ENCODE results near the gene ALG12. TPM values are rescaled to one million over a fixed set of nuclear protein-coding genes. Genes with fewer than 3 reads are reported as not detected.

Gene ALG12
- total RNA-seq, 1 donor from 2014 or later = 30.0 TPM

GRCh38 chr22:49926916-49927315 is 8.7 kb upstream of the ALG12 start:
- no peak for DNase-seq (ENCODE audit: extremely low spot score, unreplicated experiment)
- Mint-ChIP-seq H3K4me3 (no peak overlapping the region), H3K4me1 (ENCODE audit: unreplicated experiment) (peaks cover 13% of the 10 kb centered on the region), H3K27me3 (peaks cover 5% of the 10 kb centered on the region), H3K9me3 (no peaks in the 10 kb centered on the region), H3K36me3 (no peaks in the 10 kb centered on the region), H3K27ac (no peak overlapping the region)
- TF ChIP-seq CTCF (conservative IDR thresholded peaks at IDR 0.05) = no peak

DNA sequence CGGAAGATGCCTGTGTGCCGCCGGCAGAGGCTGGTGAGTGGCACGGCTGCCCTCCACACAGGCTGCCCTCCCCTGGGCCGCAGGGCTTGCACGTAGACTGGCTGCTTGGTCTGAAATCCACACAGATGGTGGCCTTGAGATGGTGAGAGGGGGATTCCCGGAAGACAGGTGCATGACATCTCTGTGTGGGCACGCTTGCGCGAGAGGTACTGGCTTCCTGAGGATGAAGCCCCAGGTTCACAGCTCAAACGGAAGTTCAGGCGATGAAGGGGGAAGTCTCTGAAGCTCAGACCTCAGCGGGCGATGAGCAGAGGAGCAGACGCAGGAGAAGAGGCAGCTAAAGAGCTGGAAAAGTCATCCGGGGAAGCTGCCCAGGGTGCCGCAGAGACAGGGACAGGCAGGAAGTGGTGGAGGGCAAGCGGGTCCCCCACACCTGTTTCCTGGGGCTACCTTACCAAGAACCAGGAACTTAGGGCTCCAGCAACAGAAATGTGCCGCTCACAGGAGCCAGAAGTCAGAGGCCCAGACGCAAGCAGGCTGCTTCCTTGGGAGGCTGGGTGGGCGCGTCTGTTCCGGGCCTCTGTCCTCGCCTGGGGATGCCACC is 7.4 kb upstream of the ALG12 start:
- Mint-ChIP-seq H3K27me3 (no peaks in the 10 kb centered on the region), H3K27ac (no peak overlapping the region), H3K4me3 (no peak overlapping the region), H3K9me3 (no peaks in the 10 kb centered on the region), H3K4me1 (ENCODE audit: unreplicated experiment) (peaks cover 8% of the 10 kb centered on the region), H3K36me3 (no peaks in the 10 kb centered on the region)
- no peak for TF ChIP-seq CTCF (conservative IDR thresholded peaks at IDR 0.05)
- DNase-seq (ENCODE audit: extremely low spot score, unreplicated experiment) = no peak

- Mint-ChIP-seq H3K4me3 (no peak overlapping the region), H3K9me3 (no peaks in the 10 kb centered on the region), H3K27me3 (no peaks in the 10 kb centered on the region), H3K27ac (no peak overlapping the region), H3K36me3 (no peaks in the 10 kb centered on the region), H3K4me1 (ENCODE audit: unreplicated experiment) (peaks cover 12% of the 10 kb centered on the region)
- no peak for TF ChIP-seq CTCF (conservative IDR thresholded peaks at IDR 0.05)
- DNase-seq (ENCODE audit: extremely low spot score, unreplicated experiment) = no peak
Measured at GRCh38 chr22:49924113-49924833, 6.0 kb upstream of the ALG12 start.

DNA sequence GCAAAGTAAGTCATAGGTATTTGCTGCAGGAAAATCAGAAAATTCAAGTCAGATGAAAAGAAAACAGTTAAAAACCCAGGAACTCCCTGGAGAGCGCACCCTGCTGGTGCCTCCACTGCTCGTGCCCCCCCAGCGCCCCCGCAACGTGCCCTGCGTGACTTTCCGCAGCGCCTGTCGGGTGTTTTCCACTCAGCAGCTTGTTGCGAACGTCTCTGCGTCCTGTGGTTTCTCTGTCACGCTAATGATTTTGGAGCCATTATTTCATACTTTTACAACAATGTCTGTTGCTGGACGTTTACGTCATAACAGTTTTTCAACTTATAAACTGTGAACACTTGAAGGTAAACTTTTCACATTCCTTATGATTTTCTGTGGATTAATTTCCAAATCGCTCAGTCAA is 5.2 kb upstream of the ALG12 start:
- DNase-seq (ENCODE audit: extremely low spot score, unreplicated experiment) = no peak
- no peak overlapping the region for H3K27ac Mint-ChIP-seq
- H3K4me1 Mint-ChIP-seq (ENCODE audit: unreplicated experiment) = peaks cover 12% of the 10 kb centered on the region
- no peak overlapping the region for H3K4me3 Mint-ChIP-seq
- TF ChIP-seq CTCF (conservative IDR thresholded peaks at IDR 0.05) = no peak
- H3K36me3 Mint-ChIP-seq = no peaks in the 10 kb centered on the region
- no peaks in the 10 kb centered on the region for H3K27me3 Mint-ChIP-seq
- H3K9me3 Mint-ChIP-seq = no peaks in the 10 kb centered on the region

DNA sequence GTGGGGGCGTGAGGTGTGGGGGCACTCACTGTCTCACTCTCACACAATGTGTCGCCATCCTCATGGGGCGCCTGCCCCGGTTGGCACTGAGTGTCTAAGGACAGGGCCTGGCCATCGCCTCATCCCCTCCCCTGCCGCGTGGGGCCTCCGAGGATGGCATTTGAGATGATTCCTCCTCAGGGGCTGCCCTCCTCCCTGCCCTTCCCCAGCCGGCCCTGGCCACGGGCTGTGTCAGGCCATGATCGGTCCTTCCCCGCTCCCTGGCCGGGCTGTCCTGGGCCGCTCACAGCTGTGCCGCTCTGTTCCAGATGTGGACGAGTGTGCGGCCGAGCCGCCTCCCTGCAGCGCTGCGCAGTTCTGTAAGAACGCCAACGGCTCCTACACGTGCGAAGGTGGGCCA is 4.7 kb upstream of the ALG12 start:
- Mint-ChIP-seq H3K4me3 (no peak overlapping the region), H3K27ac (no peak overlapping the region), H3K27me3 (no peaks in the 10 kb centered on the region), H3K36me3 (no peaks in the 10 kb centered on the region), H3K4me1 (ENCODE audit: unreplicated experiment) (peaks cover 12% of the 10 kb centered on the region), H3K9me3 (no peaks in the 10 kb centered on the region)
- DNase-seq (ENCODE audit: extremely low spot score, unreplicated experiment) = peak; percentile 69
- no peak for TF ChIP-seq CTCF (conservative IDR thresholded peaks at IDR 0.05)
